Measurements from ENCODE around the gene C3orf38.
"Not testable (repeated sequence)": the region's sequence is repeated elsewhere in the genome, so short reads cannot be mapped to it uniquely, and the experiment has no call there.

The C3orf38 gene

DNA sequence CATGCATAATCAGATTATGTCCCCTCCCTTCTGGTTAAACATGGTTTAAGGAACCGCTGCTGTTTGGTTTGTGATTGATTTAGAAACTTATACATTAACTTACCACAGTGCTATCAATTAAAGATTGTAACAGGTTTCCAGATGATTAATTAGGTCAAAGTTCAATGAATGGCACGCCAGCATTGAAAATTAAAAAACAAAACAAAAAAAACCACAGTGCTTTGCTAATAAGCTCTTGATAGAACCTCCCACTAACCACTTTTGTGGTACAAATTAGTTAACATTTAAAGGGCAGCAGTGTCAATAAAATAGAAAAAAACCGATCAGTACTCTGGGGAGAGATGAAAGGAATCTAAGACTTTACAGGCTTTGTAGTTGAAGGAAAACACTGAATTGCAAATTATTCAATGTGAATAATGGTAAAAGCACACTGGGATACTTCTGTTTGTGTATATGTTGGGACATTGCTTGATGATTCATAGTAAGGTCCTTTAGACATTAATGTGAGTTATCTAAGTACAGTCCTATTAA is 7.6 kb upstream of the C3orf38 start:
- Mint-ChIP-seq H3K36me3 (peaks cover 18% of the 10 kb centered on the region), H3K4me1 (peaks cover 13% of the 10 kb centered on the region), H3K4me3 (no peak overlapping the region), H3K9me3 (no peaks in the 10 kb centered on the region), H3K27ac (peak overlapping the region; percentile 19), H3K27me3 (no peaks in the 10 kb centered on the region)
- ATAC-seq = no peak

DNA sequence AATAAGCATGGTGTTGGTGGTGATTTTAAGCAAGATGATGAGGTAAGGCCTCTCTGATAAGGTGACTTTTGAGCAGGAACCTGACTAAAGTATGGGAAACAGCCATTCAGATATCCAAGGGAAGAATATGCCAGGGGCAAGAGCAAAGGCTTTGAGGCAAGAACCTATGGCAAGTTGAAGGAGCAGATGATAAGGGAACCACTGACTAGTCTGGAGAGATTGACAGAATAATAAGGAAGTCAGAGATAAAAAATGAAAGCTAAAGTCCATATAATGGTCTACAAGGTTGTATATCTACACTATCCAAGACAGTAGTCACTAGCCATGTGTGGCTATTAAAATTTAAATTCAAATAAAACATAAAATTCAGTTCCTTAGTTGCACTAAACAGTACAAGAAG is 2.5 kb upstream of the C3orf38 start:
- ATAC-seq = no peak
- peaks cover 6% of the 10 kb centered on the region for H3K36me3 Mint-ChIP-seq
- no peaks in the 10 kb centered on the region for H3K9me3 Mint-ChIP-seq
- no peaks in the 10 kb centered on the region for H3K27me3 Mint-ChIP-seq
- no peak overlapping the region for H3K27ac Mint-ChIP-seq
- H3K4me1 Mint-ChIP-seq = peaks cover 34% of the 10 kb centered on the region
- H3K4me3 Mint-ChIP-seq = no peak overlapping the region

DNA sequence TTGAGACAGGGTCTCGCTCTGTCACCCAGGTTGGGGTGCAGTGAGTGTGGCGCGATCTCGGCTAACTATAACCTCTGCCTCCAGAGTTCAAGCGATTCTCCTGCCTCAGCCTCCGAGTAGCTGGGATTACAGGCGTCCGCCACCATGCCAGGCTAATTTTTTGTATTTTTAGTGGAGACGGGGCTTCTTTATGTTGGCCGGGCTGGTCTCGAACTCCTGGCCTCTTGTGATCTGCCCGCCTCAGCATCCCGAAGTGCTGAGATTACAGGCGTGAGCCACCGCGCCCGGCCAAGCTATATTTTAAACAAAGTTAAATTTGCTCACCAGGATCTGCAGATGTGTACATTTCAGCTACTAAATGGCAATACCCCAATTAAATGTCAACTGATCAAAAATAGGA is 1.1 kb upstream of the C3orf38 start:
- Mint-ChIP-seq H3K4me1 (peaks cover 41% of the 10 kb centered on the region), H3K9me3 (no peaks in the 10 kb centered on the region), H3K27me3 (no peaks in the 10 kb centered on the region), H3K4me3 (peak overlapping the region; percentile 98), H3K36me3 (peaks cover 11% of the 10 kb centered on the region), H3K27ac (peak overlapping the region; percentile 95)
- no peak for ATAC-seq

DNA sequence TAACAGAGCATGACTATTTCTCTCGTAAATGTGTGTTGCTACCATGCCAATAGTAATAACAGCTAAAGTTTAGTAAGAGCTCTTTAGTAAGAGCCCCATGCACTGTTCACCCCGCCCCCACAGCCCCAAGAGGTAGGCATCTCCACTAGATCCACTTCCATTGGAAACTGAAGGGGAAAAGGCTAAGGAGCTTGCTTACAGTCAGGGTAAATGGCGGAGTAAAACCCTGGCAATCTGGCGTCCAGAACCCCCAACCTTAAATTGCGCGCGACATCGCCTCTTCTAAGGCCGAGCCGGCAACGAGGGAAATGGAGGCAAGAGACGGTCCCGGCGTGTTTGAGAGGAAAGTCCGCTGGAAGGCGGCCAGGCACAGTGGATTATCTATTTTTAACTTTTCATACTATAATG is 654 bp upstream of the C3orf38 start:
- Mint-ChIP-seq H3K4me3 (peak overlapping the region; percentile 98), H3K27ac (peak overlapping the region; percentile 95), H3K9me3 (no peaks in the 10 kb centered on the region), H3K4me1 (peaks cover 41% of the 10 kb centered on the region), H3K36me3 (peaks cover 11% of the 10 kb centered on the region), H3K27me3 (no peaks in the 10 kb centered on the region)
- ATAC-seq = peak; percentile 4

DNA sequence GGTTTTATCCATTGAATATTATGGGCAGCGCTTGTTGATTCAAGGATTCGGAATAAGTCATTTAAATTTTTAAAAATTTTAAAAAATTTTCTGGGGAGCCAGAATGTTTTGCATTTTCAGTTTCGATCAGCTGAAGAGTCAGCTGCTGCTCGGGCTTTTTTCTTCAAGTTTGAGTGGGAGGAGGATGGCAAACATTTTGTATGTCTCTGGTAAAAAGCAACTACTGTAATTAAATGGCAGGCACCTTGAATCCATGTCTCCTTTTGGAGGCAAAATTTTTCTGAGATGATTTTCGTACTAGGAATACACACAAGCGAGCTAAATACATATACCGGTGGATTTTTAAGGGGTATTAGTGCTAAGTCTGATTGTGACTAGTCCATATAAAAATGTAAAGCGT is 612 bp downstream of the C3orf38 start:
- no peaks in the 10 kb centered on the region for H3K9me3 Mint-ChIP-seq
- H3K36me3 Mint-ChIP-seq = peaks cover 12% of the 10 kb centered on the region
- peak; percentile 61 for ATAC-seq
- H3K4me3 Mint-ChIP-seq = peak overlapping the region; percentile 98
- H3K27me3 Mint-ChIP-seq = no peaks in the 10 kb centered on the region
- peaks cover 41% of the 10 kb centered on the region for H3K4me1 Mint-ChIP-seq
- H3K27ac Mint-ChIP-seq = peak overlapping the region; percentile 95

DNA sequence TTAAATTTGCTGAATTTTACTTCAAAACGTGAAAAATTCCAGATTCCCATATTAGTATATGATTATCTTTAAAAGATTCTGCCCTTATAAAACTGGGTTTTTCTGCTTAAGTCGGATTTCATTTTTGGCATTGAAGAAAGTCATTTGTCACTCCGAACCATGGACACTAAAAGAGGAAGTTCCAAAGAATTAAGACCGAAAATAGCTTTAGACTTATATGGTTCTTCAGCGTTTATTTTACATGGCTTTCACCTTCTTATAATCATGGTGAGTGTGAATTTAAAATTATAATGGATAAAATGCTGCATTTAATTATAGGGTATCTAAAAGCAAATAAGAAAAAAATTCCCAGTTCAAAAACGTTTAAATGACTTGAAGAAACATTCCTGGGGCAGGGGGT is 1.0 kb downstream of the C3orf38 start:
- H3K4me3 Mint-ChIP-seq = peak overlapping the region; percentile 98
- H3K27me3 Mint-ChIP-seq = no peaks in the 10 kb centered on the region
- peak overlapping the region; percentile 95 for H3K27ac Mint-ChIP-seq
- no peaks in the 10 kb centered on the region for H3K9me3 Mint-ChIP-seq
- ATAC-seq = no peak
- H3K4me1 Mint-ChIP-seq = peaks cover 41% of the 10 kb centered on the region
- H3K36me3 Mint-ChIP-seq = peaks cover 16% of the 10 kb centered on the region

DNA sequence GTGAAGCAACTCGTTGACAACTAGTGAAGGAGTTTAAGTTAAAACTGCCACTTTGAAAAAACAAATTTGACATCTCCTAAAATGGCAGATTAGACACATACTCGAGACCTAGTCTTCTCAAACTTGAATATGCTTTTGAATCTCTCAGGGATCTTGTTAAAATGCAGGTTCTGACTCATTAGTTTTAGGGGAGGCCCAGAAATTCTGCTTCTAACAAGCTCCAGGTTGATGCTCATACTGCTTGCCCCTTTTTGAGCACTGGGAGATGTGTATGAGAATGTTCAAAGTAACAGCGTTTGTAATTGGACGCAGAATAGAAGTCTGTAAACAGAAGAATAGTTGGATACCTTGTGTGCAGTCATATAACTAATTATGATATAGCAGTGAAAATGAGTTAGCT is 1.6 kb downstream of the C3orf38 start:
- no peak for ATAC-seq
- peak overlapping the region; percentile 98 for H3K4me3 Mint-ChIP-seq
- H3K4me1 Mint-ChIP-seq = peaks cover 45% of the 10 kb centered on the region

DNA sequence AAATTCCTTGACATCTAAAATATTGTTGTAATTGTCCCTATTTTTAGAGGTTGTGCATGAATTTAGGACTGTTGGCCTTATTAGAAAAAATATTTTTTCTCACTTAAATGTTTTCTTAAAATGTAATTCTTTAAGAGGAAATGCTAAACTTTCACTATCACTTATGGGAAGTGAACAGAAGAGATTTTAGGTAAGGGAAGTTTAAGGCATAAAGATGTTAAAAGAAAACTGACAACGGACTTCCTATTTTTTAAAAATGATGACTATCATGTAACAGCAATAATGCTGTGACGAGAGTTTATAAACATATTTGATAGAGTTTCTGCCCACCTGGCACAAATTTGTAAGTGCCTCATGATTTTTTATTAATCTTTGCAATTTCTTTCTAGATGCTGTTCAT is 3.1 kb downstream of the C3orf38 start:
- Mint-ChIP-seq H3K27me3 (no peaks in the 10 kb centered on the region), H3K9me3 (no peaks in the 10 kb centered on the region), H3K36me3 (peaks cover 26% of the 10 kb centered on the region), H3K4me1 (peaks cover 38% of the 10 kb centered on the region), H3K4me3 (peak overlapping the region; percentile 26), H3K27ac (peak overlapping the region; percentile 95)
- no peak for ATAC-seq

More for the DNA sequence above, 1.6 kb downstream of the C3orf38 start:
- Mint-ChIP-seq H3K27ac (peak overlapping the region; percentile 95), H3K27me3 (no peaks in the 10 kb centered on the region), H3K36me3 (peaks cover 21% of the 10 kb centered on the region), H3K9me3 (no peaks in the 10 kb centered on the region)

DNA sequence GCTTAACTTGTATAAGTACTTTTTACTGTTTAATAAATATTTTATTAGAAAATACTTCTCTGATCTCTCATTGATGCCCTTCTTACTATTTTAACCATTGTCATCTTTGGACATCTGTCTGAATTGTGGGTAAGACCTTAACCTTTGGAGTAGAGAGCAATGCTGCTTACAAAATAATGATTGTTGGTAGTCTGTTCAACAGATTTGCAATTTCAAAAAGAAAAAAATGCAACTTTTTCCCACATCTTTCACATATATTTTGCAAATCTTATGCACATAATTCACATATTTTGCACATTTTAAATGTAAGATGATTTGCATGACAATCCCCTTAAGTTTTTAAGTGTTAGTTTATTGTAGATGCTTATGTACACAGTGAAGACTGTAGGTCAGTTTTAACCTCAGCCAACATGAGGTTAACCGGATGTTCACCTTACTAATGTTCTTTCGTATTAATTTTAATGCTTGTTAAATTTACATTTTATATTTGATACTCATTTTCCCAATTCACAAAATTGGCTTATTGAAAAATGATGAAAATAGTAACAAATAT is 16.7 kb downstream of the C3orf38 start:
- no peak for ATAC-seq
- peaks cover 40% of the 10 kb centered on the region for H3K36me3 Mint-ChIP-seq
- H3K9me3 Mint-ChIP-seq = no peaks in the 10 kb centered on the region
- peaks cover 14% of the 10 kb centered on the region for H3K4me1 Mint-ChIP-seq
- H3K27ac Mint-ChIP-seq = no peak overlapping the region
- H3K4me3 Mint-ChIP-seq = no peak overlapping the region
- no peaks in the 10 kb centered on the region for H3K27me3 Mint-ChIP-seq

DNA sequence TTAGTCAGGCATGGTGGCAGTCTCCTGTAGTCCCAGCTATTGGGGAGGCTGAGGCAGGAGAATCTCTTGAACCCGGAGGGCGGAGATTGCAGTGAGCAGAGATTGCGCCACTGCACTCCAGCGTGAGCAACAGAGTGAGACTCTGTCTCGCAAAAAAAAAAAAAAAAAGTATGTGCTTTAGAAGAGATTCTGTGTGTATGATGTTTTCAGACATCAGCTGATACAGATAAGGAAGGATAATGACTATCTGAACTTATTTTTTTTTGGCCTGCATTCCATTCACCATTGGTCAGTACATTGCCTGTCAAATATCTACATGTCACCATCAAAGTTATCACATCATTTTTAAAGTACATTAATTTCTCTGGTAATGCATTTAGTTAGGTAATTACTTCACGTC is 17.4 kb downstream of the C3orf38 start:
- peaks cover 40% of the 10 kb centered on the region for H3K36me3 Mint-ChIP-seq
- no peak overlapping the region for H3K4me3 Mint-ChIP-seq
- no peaks in the 10 kb centered on the region for H3K27me3 Mint-ChIP-seq
- peaks cover 10% of the 10 kb centered on the region for H3K4me1 Mint-ChIP-seq
- H3K9me3 Mint-ChIP-seq = no peaks in the 10 kb centered on the region
- ATAC-seq = no peak
- no peak overlapping the region for H3K27ac Mint-ChIP-seq

DNA sequence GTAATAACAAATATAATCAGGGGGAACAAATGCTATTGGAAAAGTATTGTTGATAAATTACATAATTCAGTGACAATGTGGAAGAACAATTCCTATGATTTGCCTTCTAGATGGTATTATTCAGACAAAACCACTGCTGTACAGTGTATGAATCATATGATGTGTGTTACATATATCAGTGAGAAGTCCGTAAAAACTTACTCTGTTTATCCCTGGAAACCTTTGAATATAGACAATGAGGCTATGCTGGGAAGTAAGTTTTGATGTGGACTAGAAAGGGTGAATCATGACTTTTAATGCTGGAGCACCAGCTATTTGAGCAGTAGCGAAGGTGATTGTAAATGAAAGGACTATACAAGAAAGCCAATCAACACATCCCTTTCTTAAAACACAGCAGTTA is 17.9 kb downstream of the C3orf38 start:
- Mint-ChIP-seq H3K36me3 (peaks cover 38% of the 10 kb centered on the region), H3K27ac (no peak overlapping the region), H3K4me1 (peaks cover 6% of the 10 kb centered on the region), H3K27me3 (no peaks in the 10 kb centered on the region), H3K9me3 (no peaks in the 10 kb centered on the region), H3K4me3 (no peak overlapping the region)
- no peak for ATAC-seq

DNA sequence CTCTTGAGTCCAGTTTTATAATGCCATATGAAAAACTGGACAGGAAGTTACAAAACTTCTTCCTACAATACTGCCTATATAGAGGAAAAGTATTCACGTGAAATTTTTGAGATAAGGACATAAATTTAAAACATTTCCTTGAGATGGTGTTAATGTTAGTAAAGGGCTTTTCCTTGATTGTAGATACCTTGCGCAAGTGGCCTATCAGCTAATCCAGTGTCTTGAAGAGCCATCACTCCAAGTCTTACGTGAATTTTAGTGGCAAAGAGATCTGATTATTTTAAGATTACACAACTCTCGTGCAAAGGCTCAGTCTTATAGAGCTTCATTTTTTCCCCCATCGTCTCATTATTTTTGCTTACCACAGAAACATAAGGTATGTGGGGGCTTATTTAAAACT is 18.4 kb downstream of the C3orf38 start:
- H3K4me3 Mint-ChIP-seq = no peak overlapping the region
- peaks cover 38% of the 10 kb centered on the region for H3K36me3 Mint-ChIP-seq
- H3K9me3 Mint-ChIP-seq = peaks cover 3% of the 10 kb centered on the region
- no peak for ATAC-seq
- H3K27me3 Mint-ChIP-seq = no peaks in the 10 kb centered on the region
- H3K27ac Mint-ChIP-seq = no peak overlapping the region
- H3K4me1 Mint-ChIP-seq = peaks cover 1% of the 10 kb centered on the region

DNA sequence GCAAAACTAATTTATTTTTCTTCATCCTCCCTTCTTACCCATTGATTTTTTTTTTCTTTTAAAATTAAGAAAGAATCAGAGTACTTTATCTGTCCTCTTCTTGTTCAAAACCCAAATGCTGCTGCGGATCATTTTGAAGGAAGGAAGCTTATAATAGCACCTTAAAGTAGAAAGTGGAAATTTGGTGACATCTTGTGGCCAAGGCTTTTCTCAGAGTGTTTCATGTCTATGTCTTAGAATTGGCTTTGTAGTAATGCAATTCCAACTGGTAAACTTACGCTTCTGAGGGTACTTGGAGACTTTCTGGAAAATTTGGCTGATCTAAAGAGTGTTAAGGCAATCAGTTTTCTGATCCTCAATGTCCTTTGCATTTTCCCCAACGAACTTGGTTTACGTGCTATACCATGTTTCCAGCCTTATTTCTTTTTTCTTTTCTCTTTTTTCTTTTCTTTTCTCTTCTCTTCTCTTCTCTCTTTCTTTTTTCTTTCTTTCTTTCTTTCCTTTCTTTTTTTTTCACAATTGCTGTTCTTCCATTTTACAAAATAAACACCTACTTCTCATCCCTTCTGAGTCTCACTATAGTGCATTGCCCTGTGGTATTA is 30.7 kb downstream of the C3orf38 start:
- H3K4me3 Mint-ChIP-seq = no peak overlapping the region
- ATAC-seq = no peak
- peaks cover 5% of the 10 kb centered on the region for H3K36me3 Mint-ChIP-seq
- H3K9me3 Mint-ChIP-seq = peaks cover 13% of the 10 kb centered on the region
- H3K27me3 Mint-ChIP-seq = no peaks in the 10 kb centered on the region
- H3K27ac Mint-ChIP-seq = no peak overlapping the region
- peaks cover 4% of the 10 kb centered on the region for H3K4me1 Mint-ChIP-seq

DNA sequence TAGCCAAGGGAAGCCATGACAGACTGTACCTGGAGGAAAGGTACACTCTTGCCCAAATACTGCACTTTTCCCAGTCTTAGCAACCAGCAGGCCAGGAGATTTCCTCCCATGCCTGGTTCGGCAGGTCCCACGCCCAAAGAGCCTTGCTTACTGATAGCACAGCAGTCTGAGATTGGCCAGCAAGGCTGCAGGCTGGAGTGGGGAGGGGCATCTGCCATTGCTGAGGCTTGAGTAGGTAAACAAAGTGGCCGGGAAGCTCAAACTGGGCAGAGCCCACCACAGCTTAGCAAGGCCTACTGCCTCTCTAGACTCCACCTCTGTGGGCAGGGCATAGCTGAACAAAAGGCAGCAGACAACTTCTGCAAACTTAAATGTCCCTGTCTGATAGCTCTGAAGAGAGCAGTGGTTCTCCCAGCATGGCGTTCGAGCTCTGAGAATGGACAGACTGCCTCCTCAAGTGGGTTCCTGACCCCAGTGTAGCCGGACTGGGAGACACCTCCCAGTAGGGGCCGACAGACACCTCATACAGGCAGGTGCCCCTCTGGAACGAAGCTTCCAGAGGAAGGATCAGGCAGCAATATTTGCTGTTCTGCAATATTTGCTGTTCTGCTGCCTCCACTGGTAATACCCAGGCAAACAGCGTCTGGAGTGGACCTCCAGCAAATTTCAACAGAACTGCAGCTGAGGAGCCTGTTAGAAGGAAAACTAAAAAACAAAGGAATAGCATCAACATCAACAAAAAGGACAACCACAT is 32.6 kb downstream of the C3orf38 start:
- not testable (repeated sequence) for H3K27me3 Mint-ChIP-seq, ATAC-seq, H3K4me1 Mint-ChIP-seq, H3K4me3 Mint-ChIP-seq, H3K27ac Mint-ChIP-seq, H3K36me3 Mint-ChIP-seq
- peaks cover 17% of the 10 kb centered on the region for H3K9me3 Mint-ChIP-seq

DNA sequence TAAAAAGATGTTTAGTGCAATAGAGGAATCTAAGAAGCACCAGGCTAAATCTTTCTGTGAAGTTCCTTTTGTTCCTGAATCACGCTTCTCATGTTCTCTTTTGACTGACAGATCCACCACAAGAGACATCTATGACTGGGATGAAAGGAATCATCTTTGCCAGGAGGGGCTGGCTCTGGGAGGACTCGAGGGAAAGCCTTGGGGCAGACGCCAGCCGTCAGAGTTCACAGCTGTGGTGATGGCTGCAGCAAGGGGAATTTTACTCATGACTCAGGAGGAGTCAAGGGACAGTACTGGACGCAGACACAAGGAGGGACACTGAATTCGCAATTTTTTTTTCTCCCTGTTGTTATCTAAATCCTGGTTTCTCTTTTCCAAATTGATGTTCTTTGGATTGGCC is 38.7 kb downstream of the C3orf38 start:
- Mint-ChIP-seq H3K4me3 (no peak overlapping the region), H3K9me3 (peaks cover 20% of the 10 kb centered on the region), H3K27ac (no peak overlapping the region), H3K4me1 (peaks cover 16% of the 10 kb centered on the region), H3K36me3 (no peaks in the 10 kb centered on the region), H3K27me3 (no peaks in the 10 kb centered on the region)
- no peak for ATAC-seq

DNA sequence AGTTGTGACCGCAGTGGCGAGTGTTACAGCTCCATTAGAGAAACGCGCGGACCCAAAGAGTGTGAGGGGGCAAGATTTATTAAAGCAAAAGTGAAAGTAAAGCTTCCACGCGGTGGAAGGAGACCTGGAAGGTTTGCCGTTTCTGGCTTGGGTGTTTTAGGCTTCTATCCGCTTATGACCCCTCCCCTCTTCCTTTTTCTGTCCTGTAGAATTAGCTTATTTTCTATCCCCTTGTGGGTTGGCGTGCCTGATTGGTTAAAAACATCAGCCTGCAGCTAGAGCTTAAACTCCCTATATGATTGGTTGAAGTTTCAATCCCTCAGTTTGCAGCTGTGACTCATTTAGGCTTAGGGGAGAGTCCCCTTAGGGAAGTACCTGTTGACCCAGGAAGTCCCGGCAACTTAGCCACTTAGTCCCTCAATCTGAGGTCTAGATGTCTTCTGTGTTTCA is 39.6 kb downstream of the C3orf38 start:
- Mint-ChIP-seq H3K27me3 (no peaks in the 10 kb centered on the region), H3K36me3 (no peaks in the 10 kb centered on the region), H3K4me1 (peaks cover 16% of the 10 kb centered on the region), H3K9me3 (peaks cover 19% of the 10 kb centered on the region), H3K27ac (peak overlapping the region; percentile 56), H3K4me3 (no peak overlapping the region)
- ATAC-seq = peak; percentile 74
